Activated CD4-positive, alpha-beta T cell treated with anti-CD3 and anti-CD28 coated beads, Interleukin-2, Interleukin-6, amounts not matched to agents 100 ng/mL and 50 ng/mL, durations not matched to agents 16 hours and 8 hours (primary cell): ENCODE data around the gene CRKL.
"Not testable (repeated sequence)": the region's sequence is repeated elsewhere in the genome, so short reads cannot be mapped to it uniquely, and the experiment has no call there.

Experiments used
- DNase-seq: peaks from one replicate; pipeline ENCODE4 v3.0.0-alpha.2; 2020

CRKL gene

GRCh38 chr22:20901093-20902033 lies 15.8 kb upstream of the CRKL start:
- not testable (repeated sequence) for DNase-seq

GRCh38 chr22:20903093-20903492 lies 14.1 kb upstream of the CRKL start:
- no peak for DNase-seq

GRCh38 chr22:20904008-20904979 lies 12.9 kb upstream of the CRKL start:
- DNase-seq: no peak

- no peak for DNase-seq
These were observed 12.2 kb upstream of the CRKL start for GRCh38 chr22:20904980-20905355.

DNA sequence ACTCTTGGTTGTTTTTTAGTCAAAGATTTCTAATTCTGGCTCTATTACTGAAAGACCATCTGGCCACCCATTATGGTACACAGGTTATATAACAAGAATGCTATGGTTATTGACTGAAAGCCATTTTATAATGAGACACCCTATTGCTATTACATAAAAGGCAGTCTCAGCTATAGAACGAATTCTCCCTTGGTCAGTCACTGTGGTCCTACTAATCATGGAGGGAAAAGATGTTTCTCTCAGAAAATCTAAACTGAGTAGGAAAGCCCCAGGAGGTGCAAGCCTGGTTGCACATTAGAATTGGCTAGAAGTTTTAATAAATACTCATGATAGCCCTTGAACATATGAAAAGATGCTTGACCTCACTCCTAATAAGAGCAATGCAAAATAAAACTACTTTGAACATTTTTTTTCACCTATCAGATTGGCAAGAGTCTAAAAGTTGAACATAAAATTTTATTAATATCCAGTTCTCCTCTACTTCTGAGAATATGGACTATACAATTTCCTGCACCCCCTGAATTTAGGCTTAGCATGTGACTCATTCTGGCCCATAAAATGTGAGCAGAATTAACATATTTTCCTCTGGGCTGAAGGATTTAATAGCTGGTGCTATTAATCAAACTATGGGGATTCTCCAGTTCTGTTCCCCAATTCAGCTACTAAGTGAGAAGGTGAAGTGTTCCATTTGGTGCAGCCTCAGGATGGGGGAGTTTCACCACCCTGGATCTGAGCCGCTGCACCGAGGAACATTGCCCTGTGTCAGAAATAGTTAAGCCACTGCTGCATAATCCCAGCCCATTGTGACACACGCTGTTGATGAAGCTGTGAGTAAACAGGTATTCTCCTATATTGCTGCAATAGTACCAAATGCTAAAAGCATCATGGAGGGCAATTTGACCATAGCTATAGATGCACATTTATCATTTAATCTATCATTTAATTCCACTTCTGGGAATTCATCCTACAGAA lies 11.5 kb upstream of the CRKL start:
- DNase-seq: no peak

DNA sequence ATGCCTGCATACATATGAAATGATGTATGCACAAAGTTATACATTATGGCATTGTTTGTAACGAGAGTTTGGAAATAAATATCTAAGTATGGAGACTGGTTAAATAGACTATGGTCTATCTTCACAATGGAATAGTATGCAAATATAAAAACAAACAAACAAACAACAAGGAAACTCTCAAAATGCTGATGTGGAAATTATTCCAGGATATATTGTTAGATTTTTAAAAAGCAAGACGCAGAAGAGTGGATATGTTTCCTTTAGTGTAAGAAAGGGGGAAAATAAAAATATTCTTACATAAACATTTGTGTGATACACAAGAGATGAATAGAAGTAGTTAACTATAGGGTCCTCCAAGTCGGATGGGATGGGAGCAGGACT lies 10.8 kb upstream of the CRKL start:
- no peak for DNase-seq

DNA sequence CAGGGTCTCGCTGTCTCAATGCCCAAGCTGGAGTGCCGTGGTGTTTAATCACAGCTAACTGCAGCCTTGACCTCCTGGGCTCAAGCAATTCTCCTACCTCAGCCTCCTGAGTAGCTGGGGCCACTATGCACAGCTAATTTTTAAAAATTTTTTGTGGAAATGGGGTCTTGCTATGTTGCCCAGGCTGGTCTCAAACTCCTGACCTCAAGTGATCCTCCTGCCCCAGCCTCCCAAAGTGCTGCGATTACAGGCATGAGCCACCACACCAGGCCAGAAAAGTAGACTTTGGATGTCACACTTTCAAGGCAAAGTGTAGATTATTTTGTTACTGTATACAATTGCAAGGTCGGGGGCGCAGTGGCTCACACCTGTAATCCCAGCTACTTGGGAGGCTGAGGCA lies 8.5 kb upstream of the CRKL start:
- DNase-seq: not testable (repeated sequence)

DNA sequence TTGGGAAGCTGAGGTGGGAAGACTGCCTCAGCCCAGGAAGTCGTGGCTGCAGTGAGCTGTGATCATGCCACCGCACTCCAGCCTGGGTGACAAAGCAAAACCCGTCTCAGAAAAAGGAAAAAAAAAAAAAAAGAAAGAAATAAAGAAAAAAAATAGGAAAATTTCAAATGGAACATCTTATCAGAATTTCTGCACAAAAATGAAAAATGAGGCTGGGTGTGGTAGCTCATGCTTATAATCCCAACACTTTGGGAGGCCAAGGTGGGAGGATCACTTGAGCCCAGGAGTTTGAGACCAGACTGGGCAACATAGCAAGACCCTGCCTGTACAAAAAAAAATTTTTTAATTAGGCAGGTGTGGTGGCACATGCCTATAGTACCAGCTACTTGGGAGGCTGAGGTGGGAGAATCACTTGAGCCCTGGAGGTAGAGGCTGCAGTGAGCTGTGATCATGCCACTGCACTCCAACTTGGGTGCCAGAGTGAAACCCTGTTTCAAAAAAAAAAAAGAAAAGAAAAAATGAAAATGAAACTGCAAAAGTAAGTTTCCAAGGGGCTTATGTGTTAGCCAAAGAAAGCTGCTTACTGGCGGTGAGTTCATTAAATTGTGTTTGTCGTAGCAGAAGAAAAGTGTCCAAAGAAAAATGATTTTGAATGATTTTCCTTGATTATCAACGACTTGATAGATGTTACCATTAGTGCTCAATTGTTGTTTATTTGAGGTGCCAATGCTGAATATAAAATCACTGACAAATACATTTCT lies 7.5 kb upstream of the CRKL start:
- DNase-seq: no peak

GRCh38 chr22:20912494-20912893 lies 4.7 kb upstream of the CRKL start:
- DNase-seq: no peak

DNA sequence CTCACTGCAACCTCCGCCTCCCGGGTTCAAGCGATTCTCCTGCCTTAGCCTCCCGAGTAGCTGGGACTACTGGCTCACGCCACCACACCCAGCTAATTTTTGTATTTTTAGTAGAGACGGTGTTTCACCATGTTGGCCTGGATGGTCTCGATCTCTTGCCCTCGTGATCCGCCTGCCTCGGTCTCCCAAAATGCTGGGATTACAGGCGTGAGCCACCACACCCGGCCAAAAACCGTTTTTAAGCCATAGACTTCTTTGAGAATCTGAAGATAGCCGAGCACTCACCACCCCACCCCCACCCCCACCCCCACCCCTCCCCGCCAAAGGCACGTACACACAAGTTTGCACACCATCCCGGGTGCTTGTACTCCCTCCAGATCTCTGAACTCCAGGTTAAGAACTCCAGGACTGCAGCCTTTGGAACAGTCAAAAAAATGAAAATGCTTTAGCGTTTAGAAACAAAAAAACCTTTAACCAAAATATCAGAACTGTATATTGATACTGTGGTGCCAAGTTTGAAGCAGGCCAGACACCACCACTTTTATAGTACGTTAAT lies 1.5 kb downstream of the CRKL start:
- peak; percentile 3 for DNase-seq

DNA sequence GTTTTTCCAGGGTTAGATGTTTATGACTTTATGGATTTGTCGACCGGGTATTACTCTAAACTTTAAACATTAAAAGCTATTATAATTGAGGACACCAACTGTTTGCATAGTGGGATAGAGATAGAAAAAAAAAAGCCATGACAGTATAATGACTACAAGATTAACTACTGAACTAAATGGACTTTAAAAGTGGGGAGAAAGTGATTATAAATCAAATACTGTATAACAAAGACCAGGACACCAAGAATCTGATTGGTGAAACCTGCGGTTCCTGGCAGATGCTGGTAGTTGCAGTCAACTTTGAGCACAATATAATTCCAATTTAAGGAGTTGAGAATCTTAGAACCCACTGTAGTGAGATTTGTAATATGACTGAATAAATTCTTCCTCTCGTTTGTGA lies 2.5 kb downstream of the CRKL start:
- DNase-seq: no peak

DNA sequence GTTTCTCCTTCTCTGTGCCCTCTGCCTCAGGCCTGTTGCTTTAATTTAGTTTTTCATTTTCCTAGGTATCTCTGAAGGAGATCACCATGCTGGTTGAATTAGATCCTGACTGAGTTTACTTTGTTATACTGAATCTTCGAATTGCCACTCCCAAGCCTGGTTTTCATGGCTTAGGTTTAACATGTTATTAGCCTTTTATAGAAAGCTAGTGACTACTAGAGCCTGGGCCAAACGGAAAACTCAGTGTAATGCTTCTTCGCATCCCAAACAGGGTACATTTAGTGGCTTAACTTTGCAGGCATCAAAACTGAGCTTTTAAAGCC lies 3.6 kb downstream of the CRKL start:
- no peak for DNase-seq

- no peak for DNase-seq
These were observed 5.0 kb downstream of the CRKL start for GRCh38 chr22:20922141-20922751.

DNA sequence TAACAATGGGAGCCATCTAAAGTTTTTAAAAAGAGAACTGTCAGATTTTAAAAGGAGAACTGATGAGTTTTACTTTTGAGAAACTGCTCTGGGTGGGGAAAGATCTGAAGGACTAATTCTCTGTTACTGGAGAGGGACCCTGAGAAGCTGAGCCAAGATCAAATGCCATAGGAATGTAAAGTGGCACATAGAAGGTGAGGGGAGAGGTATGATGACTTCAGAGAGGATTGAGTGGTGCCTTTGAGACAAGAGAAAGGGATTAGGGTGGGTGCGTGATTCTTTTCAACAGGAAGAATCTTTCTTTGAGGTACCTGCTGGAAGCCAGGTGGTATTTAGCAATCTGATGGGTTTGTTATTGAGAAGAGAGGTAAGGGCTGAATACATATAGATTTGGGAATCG lies 9.0 kb downstream of the CRKL start:
- DNase-seq: no peak

DNA sequence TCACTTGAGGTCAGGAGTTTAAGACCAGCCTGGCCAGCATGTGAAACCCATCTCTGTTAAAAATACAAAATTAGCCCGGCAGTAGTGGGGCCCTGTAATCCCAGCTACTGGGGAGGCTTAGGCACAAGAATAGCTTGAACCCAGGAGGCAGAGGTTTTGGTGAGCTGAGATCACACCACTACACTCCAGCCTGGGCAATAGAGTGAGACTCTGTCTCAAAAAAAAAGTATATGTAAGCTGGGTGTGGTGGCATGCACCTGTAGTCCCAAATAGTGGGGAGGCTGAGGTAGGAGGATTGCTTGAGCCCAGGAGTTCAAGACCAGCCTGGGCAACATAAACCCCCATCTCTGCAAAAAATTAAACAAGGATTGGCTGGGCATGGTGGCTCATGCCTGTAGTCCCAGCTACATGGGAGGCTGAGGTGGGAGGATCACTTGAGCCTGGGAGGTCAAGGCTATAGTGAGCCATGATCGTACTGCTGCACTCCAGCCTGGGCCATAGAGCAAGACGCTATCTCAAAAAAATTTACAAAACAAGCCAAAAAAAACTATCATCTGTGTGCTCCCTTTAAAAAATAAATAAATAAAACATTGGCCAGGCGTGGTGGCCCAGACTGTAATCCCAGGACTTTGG lies 10.8 kb downstream of the CRKL start:
- no peak for DNase-seq

GRCh38 chr22:20928573-20928967 lies 11.4 kb downstream of the CRKL start:
- no peak for DNase-seq

GRCh38 chr22:20930004-20930403 lies 12.8 kb downstream of the CRKL start:
- no peak for DNase-seq

- not testable (repeated sequence) for DNase-seq
These were observed 13.2 kb downstream of the CRKL start for GRCh38 chr22:20930435-20930834.

DNA sequence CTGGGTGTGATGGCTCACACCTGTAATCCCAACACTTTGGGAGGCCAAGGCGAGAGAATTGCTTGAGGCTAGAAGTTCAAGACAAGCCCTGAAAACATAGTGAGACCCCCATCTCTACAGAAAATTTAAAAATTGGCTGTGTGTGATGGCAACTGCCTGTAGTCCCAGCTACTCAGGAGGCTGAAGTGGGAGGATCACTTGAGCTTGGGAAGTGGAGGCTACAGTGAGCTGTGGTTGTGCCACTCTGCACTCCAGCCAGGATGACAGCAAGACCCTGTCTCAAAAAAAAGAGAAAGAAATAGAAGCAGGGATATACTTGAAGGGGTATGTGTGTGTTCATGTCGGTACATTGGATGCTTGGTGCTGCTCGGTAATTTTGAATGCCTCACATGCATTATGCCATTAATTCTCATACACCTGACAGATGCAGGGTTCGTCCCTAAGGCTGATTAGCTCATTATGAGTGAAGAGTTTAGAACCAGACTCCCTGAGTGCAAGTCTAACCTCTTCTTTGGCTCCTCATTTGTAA lies 14.0 kb downstream of the CRKL start:
- no peak for DNase-seq

GRCh38 chr22:20933910-20934309 lies 16.7 kb downstream of the CRKL start:
- DNase-seq: no peak
